ENCODE data around the gene B4GALT6. TPM values are rescaled to one million over a fixed set of nuclear protein-coding genes. Genes with fewer than 3 reads are reported as not detected.

The B4GALT6 gene
- total and polyA plus RNA-seq, 2 of the 8 experiments (the other 6 are each of a cell fraction or from before 2014, with no cell fraction given) = 6.3 to 41.5 TPM

GRCh38 chr18:31603315-31603714 is 81.1 kb downstream of the B4GALT6 start (continued):
- no peak for TF ChIP-seq POU5F1 (IDR thresholded peaks at IDR 0.05; ENCODE audit: low read depth, low read length)

Data from H1 (cell line).